Measurements from ENCODE around the gene CECR2.

Gene CECR2

DNA sequence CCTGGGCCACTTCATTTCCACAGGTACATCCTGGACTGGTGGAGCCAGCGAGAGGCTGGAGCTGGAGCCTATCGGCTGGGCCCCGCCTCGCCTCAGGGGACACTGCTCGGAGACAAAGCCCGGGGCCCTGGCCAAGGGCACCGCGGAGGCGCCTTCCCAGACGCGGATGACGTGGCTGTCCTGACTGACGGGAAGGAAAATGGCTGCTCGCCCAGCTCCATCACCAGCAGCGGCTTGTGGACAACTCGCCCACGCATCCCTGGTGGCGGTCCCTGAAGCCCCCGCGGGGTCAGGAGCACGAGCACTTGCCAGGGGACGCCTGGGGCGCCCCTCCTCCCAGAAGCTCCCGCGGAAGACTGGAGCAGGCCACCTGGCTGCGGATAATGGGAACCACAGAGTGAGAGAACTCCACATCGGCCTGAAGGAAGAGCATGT, 49.6 kb downstream of the CECR2 start:
- TF ChIP-seq ZNF565 (CRISPR knock-in tag; conservative IDR thresholded peaks at IDR 0.05; ENCODE audit: low read depth), result no peak
- no peak for TF ChIP-seq ZFP3 (CRISPR knock-in tag; IDR thresholded peaks at IDR 0.05)
- no peak for TF ChIP-seq TSHZ2 (CRISPR knock-in tag; IDR thresholded peaks at IDR 0.05)
- no peak for TF ChIP-seq ZC3H10 (CRISPR knock-in tag; IDR thresholded peaks at IDR 0.05)
- TF ChIP-seq, protein P1, sequence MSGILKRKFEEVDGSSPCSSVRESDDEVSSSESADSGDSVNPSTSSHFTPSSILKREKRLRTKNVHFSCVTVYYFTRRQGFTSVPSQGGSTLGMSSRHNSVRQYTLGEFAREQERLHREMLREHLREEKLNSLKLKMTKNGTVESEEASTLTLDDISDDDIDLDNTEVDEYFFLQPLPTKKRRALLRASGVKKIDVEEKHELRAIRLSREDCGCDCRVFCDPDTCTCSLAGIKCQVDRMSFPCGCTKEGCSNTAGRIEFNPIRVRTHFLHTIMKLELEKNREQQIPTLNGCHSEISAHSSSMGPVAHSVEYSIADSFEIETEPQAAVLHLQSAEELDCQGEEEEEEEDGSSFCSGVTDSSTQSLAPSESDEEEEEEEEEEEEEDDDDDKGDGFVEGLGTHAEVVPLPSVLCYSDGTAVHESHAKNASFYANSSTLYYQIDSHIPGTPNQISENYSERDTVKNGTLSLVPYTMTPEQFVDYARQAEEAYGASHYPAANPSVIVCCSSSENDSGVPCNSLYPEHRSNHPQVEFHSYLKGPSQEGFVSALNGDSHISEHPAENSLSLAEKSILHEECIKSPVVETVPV (CRISPR knock-in tag; IDR thresholded peaks at IDR 0.05), result no peak
- no peak for TF ChIP-seq OSR1 (CRISPR knock-in tag; IDR thresholded peaks at IDR 0.05)
- no peak for TF ChIP-seq RARB (CRISPR knock-in tag; IDR thresholded peaks at IDR 0.05)
- no peak for TF ChIP-seq ZNF8 (CRISPR knock-in tag; IDR thresholded peaks at IDR 0.05)
- no peak for TF ChIP-seq ZNF70 (CRISPR knock-in tag; IDR thresholded peaks at IDR 0.05)
- no peak for TF ChIP-seq SNAI2 (CRISPR knock-in tag; IDR thresholded peaks at IDR 0.05)
- no peak for TF ChIP-seq TCF4 (CRISPR knock-in tag; IDR thresholded peaks at IDR 0.05; ENCODE audit: borderline replicate concordance)
- no peak for TF ChIP-seq ZFP30 (CRISPR knock-in tag; IDR thresholded peaks at IDR 0.05)
- TF ChIP-seq, protein P2, sequence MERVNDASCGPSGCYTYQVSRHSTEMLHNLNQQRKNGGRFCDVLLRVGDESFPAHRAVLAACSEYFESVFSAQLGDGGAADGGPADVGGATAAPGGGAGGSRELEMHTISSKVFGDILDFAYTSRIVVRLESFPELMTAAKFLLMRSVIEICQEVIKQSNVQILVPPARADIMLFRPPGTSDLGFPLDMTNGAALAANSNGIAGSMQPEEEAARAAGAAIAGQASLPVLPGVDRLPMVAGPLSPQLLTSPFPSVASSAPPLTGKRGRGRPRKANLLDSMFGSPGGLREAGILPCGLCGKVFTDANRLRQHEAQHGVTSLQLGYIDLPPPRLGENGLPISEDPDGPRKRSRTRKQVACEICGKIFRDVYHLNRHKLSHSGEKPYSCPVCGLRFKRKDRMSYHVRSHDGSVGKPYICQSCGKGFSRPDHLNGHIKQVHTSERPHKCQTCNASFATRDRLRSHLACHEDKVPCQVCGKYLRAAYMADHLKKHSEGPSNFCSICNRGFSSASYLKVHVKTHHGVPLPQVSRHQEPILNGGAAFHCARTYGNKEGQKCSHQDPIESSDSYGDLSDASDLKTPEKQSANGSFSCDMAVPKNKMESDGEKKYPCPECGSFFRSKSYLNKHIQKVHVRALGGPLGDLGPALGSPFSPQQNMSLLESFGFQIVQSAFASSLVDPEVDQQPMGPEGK (CRISPR knock-in tag; IDR thresholded peaks at IDR 0.05; ENCODE audit: borderline replicate concordance), result no peak
- no peak for TF ChIP-seq POU6F1 (CRISPR knock-in tag; IDR thresholded peaks at IDR 0.05; ENCODE audit: borderline replicate concordance, low read depth)
- TF ChIP-seq ESRRG (CRISPR knock-in tag; IDR thresholded peaks at IDR 0.05), result no peak
- TF ChIP-seq GLIS3 (CRISPR knock-in tag; IDR thresholded peaks at IDR 0.05), result no peak
- TF ChIP-seq CREB5 (CRISPR knock-in tag; IDR thresholded peaks at IDR 0.05; ENCODE audit: low read depth), result no peak
- ATAC-seq, result no peak

DNA sequence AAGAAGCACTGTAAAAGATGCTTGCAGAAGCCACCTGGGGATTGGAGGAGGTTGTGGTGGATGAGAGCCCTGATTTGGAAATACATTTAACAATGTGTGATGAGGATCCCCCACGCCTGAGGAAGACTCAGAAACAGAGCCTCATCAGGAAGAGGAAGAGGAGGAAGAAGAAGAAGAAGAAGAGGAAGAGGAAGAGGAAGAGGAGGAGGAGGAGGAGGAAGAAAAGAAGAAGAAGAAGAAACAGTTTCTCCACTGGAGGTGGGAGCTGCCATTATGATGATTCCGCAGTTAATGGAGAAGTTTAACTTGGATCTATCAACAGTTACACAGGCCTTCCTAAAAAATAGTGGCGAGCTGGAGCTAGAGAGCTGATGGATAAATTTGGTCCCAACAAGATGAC, 50.1 kb downstream of the CECR2 start:
- no peak for ATAC-seq
- TF ChIP-seq BACH2 (CRISPR knock-in tag; IDR thresholded peaks at IDR 0.05; ENCODE audit: borderline replicate concordance) (no peak), ESRRG (CRISPR knock-in tag; IDR thresholded peaks at IDR 0.05) (no peak), TSHZ2 (CRISPR knock-in tag; IDR thresholded peaks at IDR 0.05) (no peak), ZNF70 (CRISPR knock-in tag; IDR thresholded peaks at IDR 0.05) (no peak), TCF4 (CRISPR knock-in tag; IDR thresholded peaks at IDR 0.05; ENCODE audit: borderline replicate concordance) (no peak), CREB5 (CRISPR knock-in tag; IDR thresholded peaks at IDR 0.05; ENCODE audit: low read depth) (no peak), OSR1 (CRISPR knock-in tag; IDR thresholded peaks at IDR 0.05) (no peak), SNAI2 (CRISPR knock-in tag; IDR thresholded peaks at IDR 0.05) (no peak), CSDC2 (CRISPR knock-in tag; IDR thresholded peaks at IDR 0.05) (no peak), RARB (CRISPR knock-in tag; IDR thresholded peaks at IDR 0.05) (no peak)
- TF ChIP-seq, protein P2 (CRISPR knock-in tag; IDR thresholded peaks at IDR 0.05; ENCODE audit: borderline replicate concordance), result no peak

All from SK-N-SH treated with all-trans-retinoic acid at 6 μM for 48 hours (cell line).